ENCODE data around the gene KIZ.

KIZ gene

DNA sequence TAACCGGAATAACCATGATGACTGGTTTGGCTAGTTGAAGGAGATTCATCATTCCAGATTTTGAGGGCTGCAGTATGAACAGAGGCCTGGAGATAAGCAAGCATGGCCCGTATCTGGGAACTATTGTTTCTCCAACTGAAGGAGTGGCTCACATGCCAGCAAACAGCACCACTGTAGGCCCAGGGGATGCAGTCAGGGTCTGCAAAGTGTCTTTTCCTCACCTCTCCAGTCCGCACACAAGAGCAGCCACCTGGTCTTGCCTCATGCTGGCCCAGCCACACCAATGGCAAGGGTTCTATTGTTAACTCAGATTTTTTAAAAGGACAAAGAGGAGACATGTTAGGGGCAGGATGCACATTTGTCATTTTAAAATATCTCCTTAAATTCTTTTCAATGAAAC lies 55.1 kb downstream of the KIZ start:
- DNase-seq: no peak

DNA sequence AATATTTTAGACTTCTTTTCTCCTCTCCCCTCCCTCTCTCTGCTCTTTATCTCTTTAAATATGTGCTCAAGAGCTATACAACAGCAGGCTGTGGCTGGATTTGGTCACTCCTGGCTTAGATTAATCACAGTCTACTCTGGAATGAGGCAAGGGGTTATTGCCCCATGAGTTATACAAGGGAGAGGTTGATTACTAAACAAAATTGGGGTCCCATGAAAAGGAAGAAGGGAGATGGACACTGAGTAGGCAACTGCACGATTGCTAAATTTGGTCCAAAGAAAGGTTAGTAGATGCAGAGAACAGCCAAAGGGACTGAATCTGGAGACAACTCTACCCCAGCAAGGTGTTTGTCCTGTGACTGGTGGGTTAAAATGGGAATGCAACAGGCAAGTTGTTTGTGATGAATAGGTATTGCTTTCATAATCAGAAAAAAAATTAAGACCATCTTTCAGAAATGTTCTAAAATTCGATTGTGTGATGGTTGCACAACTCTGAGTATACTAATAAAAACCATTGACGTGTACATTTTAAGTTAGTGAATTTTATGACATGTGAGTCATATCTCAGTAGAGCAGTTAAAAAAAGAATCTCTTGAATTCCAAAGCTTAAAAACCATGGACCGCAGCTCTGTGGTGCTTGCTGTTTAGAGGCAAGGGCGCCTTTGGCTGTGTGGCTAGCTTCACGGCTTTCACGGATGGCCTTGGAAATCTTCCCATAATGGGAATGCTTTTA lies 57.1 kb downstream of the KIZ start:
- no peak for DNase-seq

DNA sequence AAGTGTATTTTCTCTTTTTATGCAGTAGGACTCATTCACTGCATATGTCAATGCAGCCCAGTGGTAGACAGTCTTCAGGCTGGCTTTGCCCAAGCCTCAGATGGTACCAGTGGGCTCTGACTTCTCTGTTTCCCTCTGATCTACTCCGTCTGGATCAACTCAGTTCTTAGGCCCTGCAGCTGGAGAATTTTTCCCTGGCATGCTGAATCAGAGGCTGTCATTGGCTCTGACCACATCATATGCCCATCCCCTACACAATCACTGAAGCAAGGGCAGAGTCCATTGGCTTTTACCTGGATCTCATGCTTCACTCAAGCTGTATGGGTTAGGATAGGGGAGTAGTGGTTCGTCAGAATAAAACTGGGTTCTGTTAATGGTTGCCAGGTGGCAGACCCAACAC lies 57.8 kb downstream of the KIZ start:
- DNase-seq: no peak

DNA sequence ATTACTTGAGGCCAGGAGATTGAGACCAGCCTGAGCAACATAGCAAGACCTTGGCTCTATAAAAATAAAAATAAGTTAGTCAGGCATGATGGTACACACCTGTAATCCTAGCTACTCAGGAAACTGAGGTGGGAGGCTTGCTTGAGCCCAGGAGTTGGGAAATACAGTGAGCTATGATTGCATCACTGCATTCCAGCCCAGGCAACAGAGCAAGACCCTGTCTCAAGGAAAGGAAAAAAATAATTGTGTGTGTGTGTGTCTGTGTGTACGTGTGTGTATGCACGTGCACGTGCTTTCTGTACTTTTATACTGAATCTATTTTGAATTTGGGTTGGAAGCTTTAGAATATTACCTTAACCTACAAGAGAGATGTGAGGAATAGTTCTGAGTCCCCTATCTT lies 58.9 kb downstream of the KIZ start:
- no peak for DNase-seq

DNA sequence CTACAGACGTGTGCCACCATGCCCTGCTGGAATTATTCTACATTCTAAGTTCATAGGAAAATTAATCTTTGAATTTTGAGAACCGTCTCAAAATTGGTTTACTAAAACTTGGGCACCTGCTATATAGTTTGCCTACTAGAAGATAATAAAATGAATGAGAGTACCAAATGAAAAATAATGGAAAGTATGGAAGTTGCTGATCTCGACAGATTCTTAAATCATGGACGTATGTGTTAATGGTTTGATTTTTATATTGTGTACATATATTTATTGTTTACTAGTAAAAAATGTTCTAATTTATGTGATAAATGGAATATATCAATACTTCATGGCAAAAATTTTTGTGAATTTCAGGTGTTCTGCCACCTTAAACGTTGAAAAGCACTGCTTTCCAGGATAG lies 60.0 kb downstream of the KIZ start:
- DNase-seq: no peak

DNA sequence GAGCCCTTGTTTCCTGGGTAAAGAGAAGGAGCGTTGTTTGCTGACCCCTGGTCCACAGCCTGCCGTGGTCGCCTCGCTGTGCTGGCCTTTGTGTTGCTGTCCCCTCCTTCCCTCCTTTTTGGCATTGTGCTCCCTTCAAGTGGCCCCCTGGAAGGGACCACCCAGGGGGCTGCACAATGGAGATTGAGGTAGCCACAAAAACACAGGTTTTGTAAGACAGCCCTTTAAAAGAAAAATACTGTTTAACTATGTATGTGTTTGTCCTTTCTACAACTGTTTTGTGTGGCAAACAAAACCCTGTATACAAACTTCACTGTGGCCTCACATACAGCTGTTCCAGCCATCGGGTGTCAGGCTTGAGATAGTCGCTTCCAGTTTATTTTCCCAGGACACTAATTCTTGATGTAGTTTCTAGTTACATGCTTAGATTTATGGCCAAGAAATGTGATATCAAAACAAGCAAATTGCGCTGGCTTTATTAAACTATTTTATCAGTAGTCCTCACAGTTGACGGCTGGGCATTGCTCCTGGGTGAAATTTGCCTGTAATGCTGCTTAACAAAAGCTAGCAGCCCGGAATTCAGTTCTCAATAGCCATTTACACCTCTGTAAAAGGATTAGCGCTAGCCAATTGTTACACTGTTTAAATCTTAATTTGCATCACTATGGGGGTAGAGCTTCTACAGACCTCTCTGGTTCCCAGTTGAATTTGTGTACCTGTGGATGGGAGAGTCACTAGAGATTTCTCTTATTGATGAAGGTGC lies 64.1 kb downstream of the KIZ start:
- no peak for DNase-seq

DNA sequence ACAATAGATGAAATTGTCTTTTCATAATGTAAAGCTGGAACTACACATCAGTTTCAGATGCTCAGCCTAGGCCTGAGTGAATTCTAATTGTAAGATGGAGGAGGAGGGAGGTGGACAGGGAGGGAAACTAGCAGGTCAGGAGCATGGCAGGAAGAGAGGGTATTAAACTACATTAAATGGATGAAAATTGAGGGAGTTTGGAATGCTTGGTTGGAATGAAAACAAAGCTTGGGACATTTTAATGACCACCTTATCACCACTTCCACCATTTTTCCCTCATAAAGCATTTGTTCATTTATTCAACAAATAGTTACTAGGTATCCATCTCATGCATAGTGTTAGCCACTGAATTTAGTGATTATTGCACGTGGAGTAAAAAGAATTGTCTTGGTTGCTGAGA lies 65.0 kb downstream of the KIZ start:
- DNase-seq: no peak

DNA sequence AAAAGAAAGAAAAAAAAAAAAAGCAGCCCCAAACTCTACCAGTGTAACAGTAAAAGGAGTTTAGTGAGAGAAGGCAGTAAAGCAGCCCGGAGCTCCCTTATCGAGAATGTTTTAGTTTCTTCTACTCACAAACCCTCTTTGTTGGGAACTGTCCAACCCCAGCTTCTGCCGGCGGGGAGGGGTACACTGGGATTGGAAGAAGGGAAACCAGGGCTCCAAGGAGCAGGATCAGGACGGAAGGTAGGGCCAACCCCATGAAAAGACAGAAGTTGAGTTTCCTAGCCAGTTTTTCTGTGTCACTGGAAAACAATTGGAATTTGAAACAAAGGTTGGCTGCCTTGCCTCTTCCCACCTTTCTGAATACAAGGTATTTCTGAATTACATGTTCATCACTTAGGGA lies 66.0 kb downstream of the KIZ start:
- DNase-seq: no peak

DNA sequence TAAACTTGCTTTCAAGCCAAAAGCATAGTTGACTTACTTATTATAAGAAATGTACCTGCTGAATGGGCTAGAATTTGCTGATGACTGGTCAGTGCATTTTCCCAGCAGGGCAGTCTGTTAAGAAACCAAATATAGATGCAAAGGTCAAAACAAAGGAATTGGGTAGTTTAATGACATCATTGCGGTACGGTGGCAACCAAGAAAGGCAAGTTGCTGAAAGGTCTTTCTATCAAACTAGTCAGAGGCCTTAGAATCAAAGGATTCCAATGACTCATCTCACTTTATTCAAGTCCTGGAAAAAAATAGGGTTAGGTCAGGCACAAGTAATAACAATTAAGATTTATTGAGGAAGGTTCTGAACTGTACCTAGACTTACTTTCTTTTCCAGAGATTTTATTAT lies 76.4 kb downstream of the KIZ start:
- DNase-seq: no peak

DNA sequence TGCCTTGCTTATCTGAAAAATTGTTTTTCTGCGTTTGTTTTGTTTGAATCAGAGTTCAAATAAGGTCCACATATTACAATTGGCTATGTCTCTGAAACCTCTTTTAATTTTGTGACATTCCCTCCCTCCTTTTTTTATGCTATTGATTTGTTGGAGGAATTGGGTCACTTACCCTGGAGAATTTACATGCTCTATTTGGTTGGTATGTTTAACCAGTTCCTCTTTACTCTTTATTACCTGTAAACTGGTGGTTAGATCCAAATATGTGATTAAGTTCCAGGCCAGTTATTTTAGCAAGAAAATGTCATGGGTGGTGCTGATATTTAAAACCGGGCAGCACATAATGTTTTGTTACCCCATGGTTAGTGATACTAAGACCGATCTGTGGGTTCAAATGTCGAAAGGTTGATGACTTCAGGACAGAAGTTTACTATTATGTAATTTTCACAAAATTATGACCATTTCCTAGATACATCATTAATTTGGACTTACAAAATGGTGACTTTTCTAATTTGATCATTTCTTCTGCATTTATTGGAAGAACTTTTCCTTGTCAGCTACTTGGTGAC lies 77.3 kb downstream of the KIZ start:
- no peak for DNase-seq

DNA sequence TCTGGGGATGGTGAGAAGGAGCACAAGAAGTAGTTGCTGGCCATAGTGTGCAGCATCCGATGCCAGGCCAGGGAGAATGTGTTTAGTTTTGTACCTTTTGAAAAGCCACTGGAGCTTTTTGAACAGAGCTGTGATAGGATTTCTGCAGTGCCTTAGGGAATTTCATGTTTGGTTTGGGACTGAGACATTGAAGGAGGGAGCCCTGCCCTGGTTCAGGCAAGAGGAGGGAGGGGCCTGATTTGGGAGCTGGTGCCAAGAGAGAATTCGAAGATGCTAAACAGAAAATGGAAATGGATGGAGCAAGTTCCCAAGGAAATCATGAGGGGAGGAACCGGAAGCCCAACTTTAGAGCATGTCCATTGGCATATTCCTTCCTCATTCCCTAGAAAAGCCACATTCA lies 80.7 kb downstream of the KIZ start:
- DNase-seq: no peak

DNA sequence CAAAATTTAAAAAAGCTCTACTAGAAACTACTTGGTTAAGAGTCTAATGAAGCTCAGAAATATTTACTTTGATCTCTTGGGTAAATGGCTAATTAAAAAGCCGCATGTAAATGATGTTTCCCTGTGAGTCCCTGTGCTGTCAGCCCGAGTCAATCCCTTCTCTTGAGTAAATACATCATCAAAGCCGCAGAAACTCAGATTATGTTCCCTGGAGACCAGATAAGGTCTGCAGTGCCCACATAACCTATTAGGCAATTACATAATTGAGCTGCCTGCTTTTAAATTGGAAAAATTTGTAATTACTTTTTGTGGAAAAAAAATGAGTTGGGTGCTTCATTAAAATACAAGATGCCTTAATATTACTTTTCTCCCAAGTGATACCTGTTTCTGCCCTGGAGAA lies 83.1 kb downstream of the KIZ start:
- DNase-seq: no peak

DNA sequence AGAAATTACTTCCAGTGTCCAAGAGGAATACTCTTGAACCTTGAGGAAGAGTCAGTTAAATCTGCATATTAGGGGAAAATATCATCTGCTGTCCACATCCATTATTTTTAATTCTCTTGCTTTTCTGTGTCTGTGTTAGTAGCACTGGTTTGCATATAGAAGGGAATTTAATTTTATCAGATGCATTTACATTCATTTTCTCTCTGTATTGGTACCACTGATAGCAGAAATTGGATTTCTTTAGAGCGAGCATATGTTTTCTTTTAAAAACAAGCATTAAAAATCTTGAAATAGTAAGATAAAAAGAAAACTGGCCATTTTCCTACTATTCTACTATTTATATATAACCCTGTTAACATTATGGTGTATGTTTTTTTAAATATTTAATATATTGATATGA lies 83.8 kb downstream of the KIZ start:
- no peak for DNase-seq

DNA sequence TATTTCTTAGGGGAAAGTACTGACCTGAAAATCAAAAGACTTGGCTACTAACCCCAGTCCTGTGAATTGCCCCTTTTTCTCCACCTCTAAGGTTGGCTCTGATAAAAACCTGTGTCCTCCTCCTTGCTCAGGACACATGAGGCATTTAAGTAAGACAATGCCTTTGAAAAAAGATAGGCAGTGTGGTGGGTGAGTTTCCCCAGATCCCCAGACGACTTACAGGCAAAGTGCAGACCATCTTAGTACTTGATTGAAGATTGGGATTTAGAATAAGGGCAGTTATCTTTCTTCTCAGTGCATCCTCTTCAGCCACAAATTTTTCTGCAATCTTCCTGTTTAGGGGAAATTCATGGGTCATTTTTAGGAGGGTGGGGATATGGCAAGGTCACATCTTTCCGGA lies 87.8 kb downstream of the KIZ start:
- DNase-seq: no peak

DNA sequence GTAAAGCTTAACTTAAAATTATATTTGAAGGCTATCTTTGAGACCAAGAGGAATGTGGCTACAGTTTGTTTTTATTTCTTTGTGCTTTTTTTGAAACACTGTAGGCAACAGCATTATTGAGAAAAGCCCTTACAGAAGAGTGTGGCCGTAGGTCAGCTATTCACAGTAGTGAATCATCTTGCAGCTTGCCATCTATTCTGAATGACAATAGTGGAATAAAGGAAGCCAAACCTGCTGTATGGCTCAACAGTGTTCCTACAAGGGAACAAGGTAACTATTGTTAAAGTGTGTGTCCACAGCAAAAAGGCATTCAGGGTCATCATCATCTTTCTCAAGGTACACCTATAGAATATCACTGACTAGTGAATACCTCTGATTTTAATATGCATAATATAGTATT lies 88.5 kb downstream of the KIZ start:
- no peak for DNase-seq

DNA sequence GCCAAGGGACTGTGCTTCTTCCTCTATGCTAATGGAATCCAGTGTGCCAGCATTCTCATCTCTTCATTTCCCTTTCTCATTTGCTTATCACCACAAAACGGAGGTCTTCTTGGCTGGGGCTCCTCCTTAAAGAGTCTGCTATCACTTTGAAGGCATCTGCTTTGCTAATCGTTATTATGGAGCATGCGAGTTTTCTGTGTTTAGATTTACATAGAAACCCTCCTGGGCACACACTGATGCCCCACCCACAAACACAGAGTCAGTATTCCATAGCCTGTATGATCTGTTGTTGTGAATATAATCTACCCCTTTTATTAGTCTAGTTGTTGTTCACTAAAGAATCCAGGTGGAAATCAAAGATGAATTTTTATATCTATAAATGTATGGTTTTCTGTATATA lies 93.8 kb downstream of the KIZ start:
- DNase-seq: no peak

DNA sequence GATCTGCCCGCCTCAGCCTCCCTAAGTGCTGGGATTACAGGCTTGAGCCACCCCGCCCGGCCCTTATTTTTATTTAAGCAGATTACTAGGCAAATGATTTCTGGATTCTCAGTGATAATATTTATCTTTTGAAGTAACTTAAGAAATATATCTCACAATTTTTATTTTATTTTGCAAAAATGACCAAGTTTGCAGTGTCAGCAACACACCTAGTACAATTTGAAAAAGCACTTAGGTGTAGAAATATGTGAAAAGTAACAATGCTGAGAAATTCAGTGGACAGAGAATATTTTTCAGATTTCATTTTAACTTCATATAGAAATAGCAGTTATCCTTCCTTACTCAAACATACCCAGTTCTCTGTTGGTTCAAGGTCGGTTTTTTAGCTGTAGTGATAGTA lies 98.3 kb downstream of the KIZ start:
- no peak for DNase-seq

DNA sequence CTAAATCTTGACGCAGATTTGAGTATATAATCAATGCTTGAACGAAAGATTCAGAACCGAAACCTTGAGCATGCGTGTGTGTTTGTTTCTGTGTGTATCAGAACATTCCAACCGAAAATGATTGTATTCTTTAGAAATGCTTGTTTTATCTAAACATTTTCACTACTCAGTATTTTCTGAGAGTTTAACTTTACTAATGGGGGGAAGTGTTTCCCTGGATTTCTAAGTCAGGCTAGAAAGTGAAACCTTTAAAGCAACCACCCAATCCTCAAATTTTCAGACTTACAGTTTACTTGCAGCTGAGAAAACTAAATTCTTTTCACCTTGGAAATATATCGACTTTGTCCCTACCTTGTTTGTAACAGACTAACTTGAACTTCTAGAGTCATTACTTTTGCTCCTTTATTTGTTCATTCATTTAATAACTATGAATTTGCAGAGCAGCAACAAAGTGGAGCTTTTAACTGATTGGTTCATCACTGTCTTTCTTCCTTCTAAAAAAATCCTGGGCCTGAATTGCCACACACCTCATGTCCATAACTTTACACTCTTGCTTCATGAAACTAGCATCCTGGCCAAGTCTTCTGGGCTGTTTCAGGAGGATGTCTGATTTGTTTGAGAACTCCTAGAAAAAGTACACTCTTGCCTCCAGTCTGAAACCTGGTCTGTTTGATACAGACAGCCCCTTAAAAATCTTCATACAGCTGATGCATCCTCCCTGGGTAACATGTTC lies 99.5 kb downstream of the KIZ start:
- DNase-seq: no peak

DNA sequence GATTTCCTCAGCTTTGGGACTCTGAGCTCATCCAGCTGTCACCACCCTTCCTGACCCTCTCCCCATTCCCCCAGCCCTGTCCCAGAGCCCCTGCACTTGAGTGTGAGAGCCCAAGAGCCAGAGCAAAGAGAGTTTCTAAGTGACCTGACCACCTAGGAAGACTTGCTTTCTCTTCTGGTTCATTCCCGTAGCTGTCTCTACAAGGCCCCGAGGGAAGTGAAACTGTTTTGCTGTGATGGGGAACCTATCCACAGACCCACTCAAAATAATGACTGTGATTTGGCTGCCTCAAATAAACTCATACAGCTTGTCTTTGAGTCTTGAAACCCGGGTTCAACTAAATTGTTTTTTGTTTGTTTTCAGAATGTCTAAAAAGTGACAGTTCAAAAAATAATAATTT lies 102.6 kb downstream of the KIZ start:
- no peak for DNase-seq

DNA sequence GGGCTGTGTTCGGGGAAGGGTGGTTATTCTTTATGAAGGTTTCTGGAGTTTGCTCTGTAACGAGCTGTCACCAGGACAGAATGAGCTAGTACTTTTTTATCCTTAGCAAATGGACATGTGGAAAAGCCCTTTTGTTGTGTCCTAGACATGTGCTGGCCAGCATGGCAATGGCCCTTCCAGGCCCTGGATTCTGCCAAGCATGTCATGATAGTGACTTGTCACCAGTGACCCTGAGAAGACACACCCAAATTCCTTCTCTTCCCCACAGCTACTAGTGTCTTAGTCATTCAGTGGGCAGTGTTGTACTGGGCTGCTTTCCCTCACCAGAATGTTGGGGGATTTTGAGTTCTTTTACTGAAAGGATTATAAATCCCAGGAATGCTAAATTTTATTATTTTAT lies 103.3 kb downstream of the KIZ start:
- DNase-seq: no peak

DNA sequence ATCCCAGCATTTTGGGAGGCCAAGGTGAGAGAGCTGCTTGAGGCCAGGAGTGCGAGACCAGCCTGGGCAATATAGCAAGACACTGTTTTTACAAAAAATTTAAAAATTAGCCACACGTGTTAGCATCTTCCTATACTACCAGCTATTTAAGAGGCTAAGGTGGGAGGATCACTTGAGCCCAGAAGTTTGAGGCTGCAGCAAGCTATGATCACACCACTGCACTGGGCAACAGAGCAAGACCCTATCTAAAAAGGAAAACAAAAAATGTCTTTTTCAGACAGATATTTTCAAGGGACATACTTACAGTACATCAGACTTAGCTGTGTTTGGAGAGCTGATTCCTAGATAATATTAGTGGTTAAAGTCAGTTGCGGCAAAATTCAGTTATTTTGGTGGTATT lies 104.3 kb downstream of the KIZ start:
- DNase-seq: no peak

DNA sequence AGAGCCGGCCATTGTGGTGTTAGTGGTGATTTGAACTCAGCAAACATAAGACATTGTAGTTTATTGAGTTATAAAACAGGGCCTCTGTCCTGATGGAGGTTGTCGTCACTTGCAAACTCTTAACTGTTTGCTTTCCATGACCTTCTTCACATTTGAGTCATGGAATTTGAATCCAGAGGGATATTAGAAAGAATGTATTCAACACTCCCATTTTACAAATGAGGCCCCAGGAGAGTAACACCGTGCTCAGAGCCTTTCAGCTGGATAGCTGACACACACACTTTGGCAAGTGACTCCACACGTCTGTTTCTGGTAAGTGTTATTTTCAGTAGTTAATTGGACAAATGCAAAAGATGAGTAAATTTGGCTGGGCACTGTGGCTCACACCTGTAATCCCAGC lies 104.8 kb downstream of the KIZ start:
- DNase-seq: no peak

DNA sequence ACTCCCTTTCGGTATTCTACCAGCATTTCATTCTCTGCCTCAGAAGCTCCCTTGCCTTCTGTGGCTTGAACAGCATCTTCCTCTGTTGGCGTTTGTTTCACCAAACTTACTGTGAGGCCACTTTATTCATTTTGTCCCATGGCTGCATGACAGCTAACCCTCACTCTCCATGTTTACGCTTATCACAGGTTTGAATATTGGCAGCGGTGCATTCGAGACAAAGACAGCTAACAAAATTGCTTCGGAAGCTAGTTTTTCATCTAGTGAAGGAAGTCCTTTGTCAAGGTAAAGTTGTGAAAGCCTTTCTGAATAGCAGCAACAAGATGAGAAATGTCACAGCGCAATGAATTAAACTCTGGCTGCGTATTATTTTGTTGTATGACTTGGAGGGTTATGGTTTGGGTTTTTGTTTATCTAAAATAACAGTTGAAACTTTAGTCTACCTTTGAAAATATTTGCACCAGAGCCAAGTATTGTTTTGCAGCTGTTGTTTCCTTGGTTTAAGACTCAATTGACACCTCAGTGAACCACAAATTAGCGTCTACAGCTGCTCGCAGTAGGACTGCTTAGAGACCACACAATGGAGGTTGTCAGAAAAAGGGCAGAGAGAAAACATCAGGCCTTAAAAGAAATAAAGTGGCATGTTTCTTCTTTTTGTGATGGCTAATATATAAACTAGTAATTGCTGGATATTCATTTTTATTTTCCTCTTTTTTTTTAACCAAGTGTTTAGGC lies 106.8 kb downstream of the KIZ start:
- DNase-seq: no peak
